CD14-positive monocyte (primary cell): ENCODE results near the gene CAPN13. TPM values are rescaled to one million over a fixed set of nuclear protein-coding genes. Genes with fewer than 3 reads are reported as not detected.

Experiments
- DNase-seq, 3 donors: peaks; one replicate each; pipeline ENCODE4 v3.0.0-alpha.2; 2011 to 2022
- H2AFZ ChIP-seq: 2 replicates; pipeline ENCODE4 v1.6.0; 2012; ENCODE audit warnings: mild to moderate bottlenecking, low read depth, low read length, inconsistent platforms; ENCODE audit not compliant: insufficient read depth, poor library complexity, severe bottlenecking
- H3K27ac ChIP-seq, 2 donors: 1 replicate in 1 of 2; 2 replicates in 1 of 2; pipeline ENCODE4 v1.5.1; 2012 to 2013; ENCODE audit warnings: low read length in 2 of 2, control low read depth in 1 of 2, inconsistent platforms in 1 of 2, low read depth in 1 of 2, mild to moderate bottlenecking in 1 of 2
- H3K27me3 ChIP-seq, 2 donors: one replicate each; pipeline versions ENCODE4 v1.6.0 to v1.6.1; 2011 to 2013; ENCODE audit warnings: low read length in 2 of 2; ENCODE audit not compliant: control insufficient read depth in 2 of 2, insufficient read depth in 2 of 2
- H3K36me3 ChIP-seq, 2 donors: replicated peaks in 1 of 2; 1 replicate in 1 of 2; 2 replicates in 1 of 2; pipeline versions ENCODE4 v1.5.1 to v1.6.1; 2012 to 2013; ENCODE audit warnings: low read length in 2 of 2, control low read depth in 1 of 2, inconsistent platforms in 1 of 2, mild to moderate bottlenecking in 1 of 2; ENCODE audit not compliant: insufficient read depth in 2 of 2, control insufficient read depth in 1 of 2
- H3K4me1 ChIP-seq, 2 donors: 1 replicate in 1 of 2; 2 replicates in 1 of 2; pipeline versions ENCODE4 v1.5.1 to v1.6.1; 2012 to 2013; ENCODE audit warnings: low read length in 2 of 2, control low read depth in 1 of 2, inconsistent platforms in 1 of 2, mild to moderate bottlenecking in 1 of 2, moderate library complexity in 1 of 2; ENCODE audit not compliant: insufficient read depth in 2 of 2, control insufficient read depth in 1 of 2
- H3K4me2 ChIP-seq: replicated peaks from 2 replicates; pipeline ENCODE3; 2012; ENCODE audit warnings: low read length, moderate library complexity, mild to moderate bottlenecking; ENCODE audit not compliant: poor library complexity, severe bottlenecking; ENCODE audit errors: extremely low read depth
- H3K4me3 ChIP-seq, 3 experiments: fragments of 200-600 bp in 1 of 3; sonication (generic) in 1 of 3; replicated peaks in 1 of 3; 1 replicate in 2 of 3; 2 replicates in 1 of 3; pipeline ENCODE4 v1.5.1; 2011 to 2013; ENCODE audit warnings: low read length in 3 of 3, mild to moderate bottlenecking in 3 of 3, control low read depth in 2 of 3, low read depth in 2 of 3, inconsistent platforms in 1 of 3, moderate library complexity in 1 of 3
- H3K79me2 ChIP-seq: 2 replicates; pipeline ENCODE4 v1.6.0; 2012; ENCODE audit warnings: mild to moderate bottlenecking, control low read depth, inconsistent platforms, low read length, moderate library complexity; ENCODE audit not compliant: insufficient read depth
- H3K9ac ChIP-seq: 2 replicates; pipeline ENCODE4 v1.6.0; 2017; ENCODE audit warnings: low read length, mild to moderate bottlenecking; ENCODE audit not compliant: insufficient read depth, poor library complexity, severe bottlenecking
- H3K9me3 ChIP-seq, 2 donors: replicated peaks in 1 of 2; 1 replicate in 1 of 2; 2 replicates in 1 of 2; pipeline versions ENCODE4 v1.5.1 to v1.6.1; 2012 to 2013; ENCODE audit warnings: low read length in 2 of 2, control low read depth in 1 of 2; ENCODE audit not compliant: control insufficient read depth in 1 of 2, insufficient read depth in 1 of 2
- H4K20me1 ChIP-seq: 2 replicates; pipeline ENCODE4 v1.6.0; 2012; ENCODE audit warnings: mild to moderate bottlenecking, low read length, control low read depth, moderate library complexity; ENCODE audit not compliant: insufficient read depth
- H3K27ac Mint-ChIP-seq, 7 donors: one replicate each; pipeline ENCODE4 v1.8.0; 2020; ENCODE audit warnings: mild to moderate bottlenecking in 7 of 7, mixed read lengths in 7 of 7, moderate library complexity in 6 of 7, inconsistent platforms in 2 of 7
- H3K27me3 Mint-ChIP-seq, 3 donors: one replicate each; pipeline ENCODE4 v1.8.0; 2021 to 2022; ENCODE audit warnings: low read depth in 3 of 3, mild to moderate bottlenecking in 3 of 3, mixed read lengths in 3 of 3, moderate library complexity in 3 of 3, inconsistent platforms in 1 of 3
- H3K36me3 Mint-ChIP-seq, 2 donors: one replicate each; pipeline ENCODE4 v1.8.0; 2020; ENCODE audit warnings: mixed read lengths in 2 of 2, inconsistent platforms in 1 of 2, mild to moderate bottlenecking in 1 of 2
- H3K4me1 Mint-ChIP-seq: one replicate; pipeline ENCODE4 v1.8.0; 2020; ENCODE audit warnings: mild to moderate bottlenecking, mixed read lengths
- H3K4me3 Mint-ChIP-seq, 2 donors: one replicate each; pipeline ENCODE4 v1.8.0; 2020; ENCODE audit warnings: mild to moderate bottlenecking in 2 of 2, mixed read lengths in 2 of 2, moderate library complexity in 1 of 2
- H3K9me3 Mint-ChIP-seq, 7 donors: one replicate each; pipeline ENCODE4 v1.8.0; 2020 to 2022; ENCODE audit warnings: mixed read lengths in 7 of 7, mild to moderate bottlenecking in 6 of 7, moderate library complexity in 6 of 7, inconsistent platforms in 2 of 7
- WGBS: methylation state at CpG from one replicate; pipeline ENCODE4 v1.1.5; 2013; ENCODE audit warnings: missing lambda C conversion rate; ENCODE audit not compliant: insufficient coverage; 5-methylcytosine and 5-hydroxymethylcytosine counted together
- intact Hi-C, 2 donors: fragments of 100-400 bp; cut with micrococcal nuclease; formaldehyde crosslinking; loops; one replicate each; pipeline versions ENCODE4 v1.15.0 to v1.15.1; 2023
- polyA plus RNA-seq, 3 donors: library from polyadenylated mRNA; depleted of rRNA in 1 of 3; unstranded in 2 of 3; stranded (reverse) in 1 of 3; fragments of 300-500 nt in 2 of 3; fragments of >200 nt in 1 of 3; fragmentation: Illumina TruSeq in 2 of 3; gene quantifications; 1 replicate in 2 of 3; 2 replicates in 1 of 3; pipeline ENCODE4 v1.2.3, GENCODE V29; 2012 to 2021
- TF ChIP-seq, protein P1 (sequence below): fragments of 200-600 bp; IDR thresholded peaks from one replicate; pipeline ENCODE4 v1.8.0; 2022; ENCODE audit warnings: antibody characterized with exemption, mild to moderate bottlenecking

The CAPN13 gene
- polyA plus RNA-seq, 3 donors, result not detected

DNA sequence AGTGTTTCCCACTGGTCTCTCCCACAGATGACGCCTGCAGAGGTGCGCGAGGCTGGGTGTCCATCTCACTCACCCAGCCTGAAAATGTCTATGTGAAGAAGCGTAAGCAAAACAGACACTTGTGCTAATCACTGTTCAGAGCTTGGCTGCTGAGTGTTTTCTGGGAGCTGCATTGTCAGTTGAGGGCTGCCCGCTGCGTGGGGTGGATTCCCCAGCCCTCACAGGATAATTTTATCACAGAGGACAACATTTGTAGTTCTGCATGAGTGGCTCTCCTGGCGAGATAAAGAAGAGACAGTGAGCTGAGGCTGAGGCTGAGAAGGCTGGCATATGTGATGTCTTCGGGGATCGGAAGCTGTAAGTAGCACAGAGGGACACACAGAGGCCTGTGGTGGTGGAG lies 16.2 kb upstream of the CAPN13 start:
- Mint-ChIP-seq H3K27ac (no peak overlapping the region), H3K4me1 (no peaks in the 10 kb centered on the region), H3K4me3 (no peak overlapping the region), H3K36me3 (no peaks in the 10 kb centered on the region), H3K27me3 (peaks cover 2 to 3% (median 3%) of the 10 kb centered on the region in 3 donors), H3K9me3 (peaks cover 8 to 20% (median 14%) of the 10 kb centered on the region in 7 donors)
- H3K4me2 ChIP-seq, result no peak overlapping the region
- TF ChIP-seq, protein P1, sequence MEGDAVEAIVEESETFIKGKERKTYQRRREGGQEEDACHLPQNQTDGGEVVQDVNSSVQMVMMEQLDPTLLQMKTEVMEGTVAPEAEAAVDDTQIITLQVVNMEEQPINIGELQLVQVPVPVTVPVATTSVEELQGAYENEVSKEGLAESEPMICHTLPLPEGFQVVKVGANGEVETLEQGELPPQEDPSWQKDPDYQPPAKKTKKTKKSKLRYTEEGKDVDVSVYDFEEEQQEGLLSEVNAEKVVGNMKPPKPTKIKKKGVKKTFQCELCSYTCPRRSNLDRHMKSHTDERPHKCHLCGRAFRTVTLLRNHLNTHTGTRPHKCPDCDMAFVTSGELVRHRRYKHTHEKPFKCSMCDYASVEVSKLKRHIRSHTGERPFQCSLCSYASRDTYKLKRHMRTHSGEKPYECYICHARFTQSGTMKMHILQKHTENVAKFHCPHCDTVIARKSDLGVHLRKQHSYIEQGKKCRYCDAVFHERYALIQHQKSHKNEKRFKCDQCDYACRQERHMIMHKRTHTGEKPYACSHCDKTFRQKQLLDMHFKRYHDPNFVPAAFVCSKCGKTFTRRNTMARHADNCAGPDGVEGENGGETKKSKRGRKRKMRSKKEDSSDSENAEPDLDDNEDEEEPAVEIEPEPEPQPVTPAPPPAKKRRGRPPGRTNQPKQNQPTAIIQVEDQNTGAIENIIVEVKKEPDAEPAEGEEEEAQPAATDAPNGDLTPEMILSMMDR, result no peak
- intact Hi-C loops, result no loop called here
- no peak overlapping the region for H2AFZ ChIP-seq
- H4K20me1 ChIP-seq, result no peaks in the 10 kb centered on the region
- H3K4me3 ChIP-seq, result no peak overlapping the region
- peaks cover 14 to 17% of the 10 kb centered on the region in 2 donors for H3K9me3 ChIP-seq
- H3K27ac ChIP-seq, result no peak overlapping the region
- WGBS, result 98% methylated on average over 7 of the region's 9 CpGs
- H3K4me1 ChIP-seq, result no peaks in the 10 kb centered on the region
- H3K9ac ChIP-seq, result no peak overlapping the region
- no peaks in the 10 kb centered on the region for H3K79me2 ChIP-seq
- no peaks in the 10 kb centered on the region for H3K36me3 ChIP-seq
- DNase-seq, result no peak
- no peaks in the 10 kb centered on the region for H3K27me3 ChIP-seq

DNA sequence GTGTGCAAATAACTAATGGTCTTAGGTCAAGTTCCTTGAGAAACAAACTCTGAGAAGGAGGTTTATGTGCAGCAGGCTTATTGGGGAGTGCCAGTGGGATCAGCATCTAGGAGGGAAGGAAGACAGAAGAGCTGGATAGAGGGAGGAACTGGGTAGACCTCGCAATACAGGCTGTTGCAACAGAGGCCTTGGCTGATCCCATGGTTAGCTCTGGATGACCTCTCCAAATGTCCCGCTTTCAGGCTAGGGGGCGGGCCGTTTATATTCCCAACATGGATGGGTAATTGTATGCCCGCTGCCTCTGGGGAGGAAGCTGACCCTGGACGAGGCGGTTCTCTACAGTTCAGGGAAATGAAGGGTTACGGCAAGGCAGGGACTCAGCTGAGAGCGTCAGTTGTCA lies 14.7 kb upstream of the CAPN13 start:
- no peak overlapping the region for H3K4me2 ChIP-seq
- H4K20me1 ChIP-seq, result no peaks in the 10 kb centered on the region
- H3K36me3 ChIP-seq, result no peaks in the 10 kb centered on the region
- H3K27ac ChIP-seq, result no peak overlapping the region
- no peak overlapping the region for H2AFZ ChIP-seq
- H3K27me3 Mint-ChIP-seq, result peaks cover 2 to 3% (median 3%) of the 10 kb centered on the region in 3 donors
- H3K9me3 ChIP-seq, result peaks cover 6 to 11% of the 10 kb centered on the region in 2 donors
- no peak overlapping the region for H3K9ac ChIP-seq
- TF ChIP-seq, protein P1, result no peak
- no peak overlapping the region for H3K27ac Mint-ChIP-seq
- 84% methylated on average over 5 of the region's 9 CpGs for WGBS
- intact Hi-C loops, result no loop called here
- no peak for DNase-seq
- H3K9me3 Mint-ChIP-seq, result peaks cover 7 to 15% (median 9%) of the 10 kb centered on the region in 7 donors
- H3K4me1 Mint-ChIP-seq, result no peaks in the 10 kb centered on the region
- H3K79me2 ChIP-seq, result no peaks in the 10 kb centered on the region
- no peaks in the 10 kb centered on the region for H3K4me1 ChIP-seq
- H3K27me3 ChIP-seq, result no peaks in the 10 kb centered on the region
- no peak overlapping the region for H3K4me3 Mint-ChIP-seq
- no peak overlapping the region for H3K4me3 ChIP-seq
- H3K36me3 Mint-ChIP-seq, result no peaks in the 10 kb centered on the region
